Esophagus muscularis mucosa (tissue), 4 donors: ENCODE data around the gene THRA.

Experiments
- CTCF ChIP-seq, 3 experiments: fragments of 200-600 bp in 2 of 3; fragments of 450-650 bp in 1 of 3; sonication (generic) in 2 of 3; IDR thresholded peaks; one replicate each; pipeline ENCODE4 v1.5.1; 2017 to 2019; ENCODE audit warnings: antibody characterized with exemption in 3 of 3, mild to moderate bottlenecking in 2 of 3, moderate library complexity in 1 of 3
- EP300 ChIP-seq: sonication (generic); formaldehyde crosslinking; IDR thresholded peaks from one replicate; pipeline ENCODE4 v1.6.1; 2017; ENCODE audit warnings: antibody characterized with exemption
- POLR2AphosphoS5 ChIP-seq, 2 donors: sonication (generic); formaldehyde crosslinking; IDR thresholded peaks; one replicate each; pipeline ENCODE4 v1.6.1; 2017; ENCODE audit warnings: antibody characterized with exemption in 2 of 2

GRCh38 chr17:40056379-40057015 lies 6.3 kb upstream of the THRA start:
- TF ChIP-seq EP300 = no peak
- TF ChIP-seq POLR2AphosphoS5 (IDR thresholded peaks at IDR 0.05) = no peak
- no peak for TF ChIP-seq CTCF (IDR thresholded peaks at IDR 0.05)
